K562 (cell line): Measurements from ENCODE around the gene BCAS2. TPM values are rescaled to one million over a fixed set of nuclear protein-coding genes. Genes with fewer than 3 reads are reported as not detected.

Source experiments
- ATAC-seq: fragments of 200-7000 bp; cut with Tn5 transposase; 3 replicates; pipeline ENCODE4 v1.9.1; 2020; ENCODE audit warnings: moderate library complexity
- BruUV-seq: library from RNA; stranded (reverse); fragments of 400-500 nt; replicated peaks from 2 replicates; lab custom pipeline; 2021; lab: Mats Ljungman, UMichigan
- CTCF ChIA-PET: fragments of 300-600 bp; formaldehyde crosslinking; extraction: SDS; loops from one replicate; lab custom pipeline; 2021; ENCODE audit warnings: low intra/inter-chr PET ratio; lab: Yijun Ruan, JAX
- POLR2A ChIA-PET: fragments of 300-600, 350-650 bp; sonication (Branson Sonifier 250); formaldehyde crosslinking; extraction: SDS; loops from one replicate; lab custom pipeline; 2021; ENCODE audit warnings: antibody characterized with exemption, inconsistent platforms; lab: Yijun Ruan, JAX
- DNase-seq, 4 experiments: peaks; one replicate each; pipeline versions ENCODE4 v3.0.0 to v3.0.0-alpha.2; 2011 to 2018; ENCODE audit warnings: low spot score in 3 of 4, mixed read lengths in 3 of 4; ENCODE audit errors: extremely low read depth in 1 of 4
- FAIRE-seq: peaks from 2 replicates; lab custom pipeline; 2011; peaks lifted over from hg19 to GRCh38; lab: Jason Lieb, UNC
- H2AFZ ChIP-seq: 2 replicates; pipeline ENCODE4 v1.6.0; 2011; ENCODE audit warnings: low read depth, low read length, control low read depth, inconsistent platforms
- H3K27ac ChIP-seq: fragments of 200-600 bp; 3 replicates; pipeline ENCODE4 v1.8.0; 2011; ENCODE audit warnings: low read depth, mild to moderate bottlenecking, control low read depth, inconsistent platforms, low read length, moderate library complexity, mixed read lengths; ENCODE audit errors: extremely low read depth
- H3K27me3 ChIP-seq, 2 experiments: fragments of 300-600 bp in 1 of 2; 2 replicates in 1 of 2; 3 replicates in 1 of 2; pipeline versions ENCODE4 v1.6.0 to v1.8.0; 2011; ENCODE audit warnings: inconsistent platforms in 2 of 2, low read length in 2 of 2, mild to moderate bottlenecking in 1 of 2, mixed read lengths in 1 of 2, moderate library complexity in 1 of 2; ENCODE audit not compliant: control insufficient read depth in 2 of 2, insufficient read depth in 2 of 2
- H3K36me3 ChIP-seq: fragments of 300-600 bp; 3 replicates; pipeline ENCODE4 v1.8.0; 2011; ENCODE audit warnings: mild to moderate bottlenecking, low read length, inconsistent platforms; ENCODE audit not compliant: control insufficient read depth, insufficient read depth
- H3K4me1 ChIP-seq, 2 experiments: fragments of 200-600 bp in 1 of 2; replicated peaks in 1 of 2; 2 replicates in 1 of 2; 3 replicates in 1 of 2; pipeline versions ENCODE4 v1.5.1 to v1.8.0; 2011; ENCODE audit warnings: inconsistent platforms in 2 of 2, low read length in 2 of 2, mild to moderate bottlenecking in 1 of 2, mixed read lengths in 1 of 2, moderate library complexity in 1 of 2; ENCODE audit not compliant: control insufficient read depth in 2 of 2, insufficient read depth in 2 of 2
- H3K4me2 ChIP-seq: 2 replicates; pipeline ENCODE4 v1.6.1; 2011; ENCODE audit warnings: low read length, control low read depth, inconsistent platforms, mixed read lengths; ENCODE audit not compliant: insufficient read depth
- H3K4me3 ChIP-seq: fragments of 200-600 bp; sonication (generic), shearing (Covaris generic); 2 replicates; pipeline ENCODE4 v1.5.1; 2016; ENCODE audit warnings: control low read depth, inconsistent platforms
- H3K79me2 ChIP-seq: fragments of 200-600 bp; 3 replicates; pipeline ENCODE4 v1.8.0; 2011; ENCODE audit warnings: low read length, inconsistent platforms; ENCODE audit not compliant: control insufficient read depth, insufficient read depth
- H3K9ac ChIP-seq, 2 experiments: 2 replicates each; pipeline versions ENCODE4 v1.6.0 to v1.6.1; 2011; ENCODE audit warnings: low read depth in 2 of 2, low read length in 2 of 2, control low read depth in 1 of 2, inconsistent platforms in 1 of 2, mild to moderate bottlenecking in 1 of 2, mixed read lengths in 1 of 2; ENCODE audit not compliant: insufficient read depth in 1 of 2
- H3K9me1 ChIP-seq: one replicate; pipeline ENCODE4 v1.6.0; 2011; ENCODE audit warnings: inconsistent platforms, mild to moderate bottlenecking, low read length, moderate library complexity; ENCODE audit not compliant: control insufficient read depth, insufficient read depth
- H3K9me3 ChIP-seq: replicated peaks from 2 replicates; pipeline ENCODE4 v1.5.1; 2011; ENCODE audit warnings: low read depth, low read length, inconsistent platforms; ENCODE audit not compliant: control insufficient read depth, insufficient read depth
- H4K20me1 ChIP-seq: replicated peaks from 2 replicates; pipeline ENCODE4 v1.6.1; 2011; ENCODE audit warnings: low read length, inconsistent platforms, mixed read lengths; ENCODE audit not compliant: control insufficient read depth, insufficient read depth
- C11orf30 ChIP-seq: fragments of 450-650 bp; IDR thresholded peaks from 2 replicates; pipeline ENCODE4 v1.6.1; 2016; ENCODE audit warnings: low read depth, mild to moderate bottlenecking
- MCM2 ChIP-seq: fragments of 450-650 bp; IDR thresholded peaks from 2 replicates; pipeline ENCODE4 v1.6.1; 2017; ENCODE audit warnings: low read depth, mild to moderate bottlenecking
- PHTF2 ChIP-seq: fragments of 250-450 bp; sonication (Bioruptor Pico); IDR thresholded peaks from 2 replicates; pipeline ENCODE4 v1.5.0; 2021; ENCODE audit warnings: mild to moderate bottlenecking
- SAFB2 ChIP-seq: fragments of 200-400 bp; formaldehyde crosslinking; IDR thresholded peaks from 2 replicates; pipeline ENCODE4 v1.6.1; 2018; ENCODE audit warnings: borderline replicate concordance, low read length, low read depth, moderate library complexity; ENCODE audit not compliant: severe bottlenecking
- SIX5 ChIP-seq, 2 experiments: IDR thresholded peaks; 2 replicates each; pipeline ENCODE4 v1.6.1; 2011; ENCODE audit warnings: low read length in 2 of 2, borderline replicate concordance in 1 of 2, low read depth in 1 of 2, mild to moderate bottlenecking in 1 of 2, moderate library complexity in 1 of 2; ENCODE audit not compliant: insufficient read depth in 1 of 2
- U2AF2 ChIP-seq: fragments of 200-400 bp; formaldehyde crosslinking; optimal IDR thresholded peaks from 2 replicates; pipeline ENCODE3; 2017; ENCODE audit warnings: low read depth, mild to moderate bottlenecking, low read length
- ZNF282 ChIP-seq: sonication (generic); formaldehyde crosslinking; IDR thresholded peaks from 2 replicates; pipeline ENCODE4 v1.8.1; 2023; ENCODE audit warnings: missing genetic modification reagents
- ZNF316 ChIP-seq: fragments of 450-650 bp; IDR thresholded peaks from 2 replicates; pipeline ENCODE4 v1.6.1; 2016
- WGBS: fragments of 100-300 bp; shearing (Covaris generic); methylation state at CpG from one replicate; pipeline ENCODE4 v1.1.6; 2016; ENCODE audit warnings: low coverage, mixed read lengths; ENCODE audit not compliant: insufficient coverage; ENCODE audit errors: missing lambda C conversion rate; 5-methylcytosine and 5-hydroxymethylcytosine counted together
- in situ Hi-C: fragments of 300-500 bp; cut with MboI; formaldehyde crosslinking; loops from 4 replicates; pipeline ENCODE4 v1.15.0; 2018; ENCODE audit warnings: inconsistent platforms, mixed read lengths
- intact Hi-C: fragments of 100-400 bp; cut with micrococcal nuclease; formaldehyde crosslinking; loops from 2 replicates; pipeline ENCODE4 v1.14.2; 2022
- polyA plus RNA-seq, 8 experiments: library from polyadenylated mRNA; depleted of rRNA in 4 of 8; stranded (reverse) in 5 of 8; unstranded in 3 of 8; fragments of >200 nt; fragmentation: Nextera tagmentation in 2 of 8; fragmentation: Illumina TruSeq in 1 of 8; extraction: Ambion mirVana in 2 of 8; extraction: Trizol in 1 of 8; gene quantifications; 2 replicates each; pipeline versions ENCODE4 v1.2.1 to v1.2.3, GENCODE V29; 2011 to 2014; ENCODE audit warnings: inconsistent platforms in 1 of 8, missing spikeins in 1 of 8
- total RNA-seq, 7 experiments: library from RNA; depleted of rRNA in 6 of 7; stranded (reverse); fragments of >200 nt in 6 of 7; fragmentation: Illumina TruSeq in 2 of 7; extraction: Trizol in 2 of 7; gene quantifications; 2 replicates each; pipeline versions ENCODE4 v1.2.1 to v1.2.3, GENCODE V29; 2011 to 2021; ENCODE audit warnings: low replicate concordance in 1 of 7
- TF ChIP-seq, protein P1 (sequence below): sonication (generic); formaldehyde crosslinking; IDR thresholded peaks from 2 replicates; pipeline ENCODE4 v1.9.0; 2022; ENCODE audit warnings: mild to moderate bottlenecking, missing genetic modification reagents
- TF ChIP-seq, protein P2 (sequence below): sonication (generic); formaldehyde crosslinking; IDR thresholded peaks from 2 replicates; pipeline ENCODE4 v1.8.0; 2022; ENCODE audit warnings: missing genetic modification reagents, mild to moderate bottlenecking, borderline replicate concordance

BCAS2 gene
- total and polyA plus RNA-seq, 9 of the 15 experiments (the other 6 are each of a cell fraction or from before 2014, with no cell fraction given), result 59.3 to 183 (median 81.1) TPM

DNA sequence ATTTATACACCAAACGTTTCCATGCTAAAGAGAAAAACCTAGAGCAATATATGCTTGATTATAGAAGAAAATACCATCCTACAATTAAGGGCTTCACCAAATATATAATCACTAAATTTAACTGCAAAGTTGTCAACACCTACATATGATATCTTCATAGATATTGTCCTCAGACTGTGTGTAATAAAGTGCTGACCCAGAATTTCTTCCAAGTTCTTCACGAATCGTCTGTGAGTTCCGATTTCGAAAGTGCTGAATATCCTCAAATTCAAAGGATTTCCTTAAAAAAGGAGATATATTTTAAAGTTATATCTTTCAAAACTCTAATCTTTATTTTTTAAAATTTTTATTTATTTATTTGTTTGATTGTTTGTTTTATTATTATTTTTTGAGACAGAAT, 41.9 kb upstream of the BCAS2 start:
- intact Hi-C loops, result no loop called here
- Histone ChIP-seq H3K9ac (no peak overlapping the region), H3K4me2 (no peak overlapping the region), H3K4me3 (no peak overlapping the region), H3K79me2 (no peaks in the 10 kb centered on the region), H3K27me3 (peaks cover 5 to 6% of the 10 kb centered on the region in 2 experiments; a peak in 4 of 5 replicates), H3K9me3 (no peaks in the 10 kb centered on the region), H2AFZ (no peak overlapping the region), H3K9me1 (no peaks in the 10 kb centered on the region), H4K20me1 (no peaks in the 10 kb centered on the region), H3K27ac (no peak overlapping the region), H3K4me1 (no peaks in the 10 kb centered on the region), H3K36me3 (no peaks in the 10 kb centered on the region)
- no TSS peak for BruUV-seq
- TF ChIP-seq ZNF316 (peak; percentile 69), ZNF282 (CRISPR knock-in tag) (no peak), PHTF2 (CRISPR knock-in tag) (no peak), MCM2 (no peak), C11orf30 (peak; percentile 28; the same call in 1 of the 2 replicates)
- in situ Hi-C loops, result no loop called here
- 1% methylated on average over 5 of the region's 5 CpGs for WGBS
- no peak for ATAC-seq
- POLR2A ChIA-PET, result interaction anchor here (1.0 to 1.2 kb wide), 2 partner anchors 10 to 11 kb away, joined by 3 read pairs; no protein-coding TSS in a partner anchor
- no peak for DNase-seq
- no peak for FAIRE-seq
- CTCF ChIA-PET, result no interaction called here

DNA sequence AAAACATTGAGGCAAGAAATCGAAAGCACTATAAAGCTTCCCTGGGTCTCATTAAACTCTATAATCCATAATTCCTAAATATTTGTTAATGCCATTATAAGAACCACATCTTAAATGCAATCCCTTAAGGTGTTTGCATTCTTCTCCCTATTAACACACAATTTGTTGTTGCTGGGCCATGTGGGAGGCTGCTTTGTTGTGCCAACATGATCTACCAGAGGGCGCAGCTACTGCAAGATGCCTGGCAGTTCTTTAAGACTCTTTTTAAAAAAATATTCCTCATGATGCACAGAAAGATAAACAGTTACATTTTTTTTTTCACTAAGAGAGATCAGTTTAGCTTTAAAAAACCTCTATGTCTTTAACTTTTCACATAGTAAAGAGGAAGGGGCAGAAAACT, 39.0 kb upstream of the BCAS2 start:
- POLR2A ChIA-PET, result no interaction called here
- 6% methylated on average over 2 of the region's 2 CpGs for WGBS
- FAIRE-seq, result no peak
- no peak for TF ChIP-seq U2AF2
- TF ChIP-seq, protein P1, sequence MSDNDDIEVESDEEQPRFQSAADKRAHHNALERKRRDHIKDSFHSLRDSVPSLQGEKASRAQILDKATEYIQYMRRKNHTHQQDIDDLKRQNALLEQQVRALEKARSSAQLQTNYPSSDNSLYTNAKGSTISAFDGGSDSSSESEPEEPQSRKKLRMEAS (CRISPR knock-in tag), result no peak
- TF ChIP-seq, protein P2, sequence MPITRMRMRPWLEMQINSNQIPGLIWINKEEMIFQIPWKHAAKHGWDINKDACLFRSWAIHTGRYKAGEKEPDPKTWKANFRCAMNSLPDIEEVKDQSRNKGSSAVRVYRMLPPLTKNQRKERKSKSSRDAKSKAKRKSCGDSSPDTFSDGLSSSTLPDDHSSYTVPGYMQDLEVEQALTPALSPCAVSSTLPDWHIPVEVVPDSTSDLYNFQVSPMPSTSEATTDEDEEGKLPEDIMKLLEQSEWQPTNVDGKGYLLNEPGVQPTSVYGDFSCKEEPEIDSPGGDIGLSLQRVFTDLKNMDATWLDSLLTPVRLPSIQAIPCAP (CRISPR knock-in tag), result no peak
- no peak for TF ChIP-seq SIX5 (IDR thresholded peaks at IDR 0.05; ENCODE audit: borderline replicate concordance in 1 of 2, insufficient read depth in 1 of 2, low read depth in 1 of 2, low read length in 2 of 2)
- TF ChIP-seq SAFB2, result no peak

More for the DNA sequence above, 39.0 kb upstream of the BCAS2 start:
- Histone ChIP-seq H3K79me2 (no peaks in the 10 kb centered on the region), H3K36me3 (no peaks in the 10 kb centered on the region), H3K27ac (no peak overlapping the region), H3K27me3 (peaks cover 8 to 9% of the 10 kb centered on the region in 2 experiments; a peak in 3 of 5 replicates), H3K9me3 (no peaks in the 10 kb centered on the region), H3K4me3 (no peak overlapping the region), H3K9me1 (no peaks in the 10 kb centered on the region), H4K20me1 (no peaks in the 10 kb centered on the region), H3K9ac (no peak overlapping the region), H2AFZ (no peak overlapping the region), H3K4me2 (no peak overlapping the region), H3K4me1 (no peaks in the 10 kb centered on the region)
- ATAC-seq (no peak), DNase-seq (no peak)
- CTCF ChIA-PET, result no interaction called here
- BruUV-seq, result no TSS peak
- in situ Hi-C loops, result no loop called here
- intact Hi-C loops, result no loop called here
